ENCODE data around the gene MEAK7.

DNA sequence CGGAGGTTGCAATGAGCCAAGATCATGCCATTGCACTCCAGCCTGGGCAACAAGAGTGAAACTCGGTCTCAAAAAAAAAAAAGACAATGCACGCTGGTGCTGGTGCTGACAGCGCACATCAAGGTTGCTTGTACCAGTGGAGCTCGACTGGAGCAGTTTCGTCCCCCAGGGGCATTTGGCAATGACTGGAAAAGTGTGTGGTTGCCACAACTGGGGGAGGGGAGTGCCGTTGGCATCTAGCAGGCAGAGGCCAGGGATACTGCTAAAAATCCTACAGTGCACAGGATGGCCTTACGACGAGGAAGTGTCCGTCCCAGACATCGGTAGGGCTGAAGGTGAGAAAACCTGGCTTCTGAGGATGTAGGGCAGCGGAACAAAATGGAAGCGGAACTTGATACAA, 2.4 kb downstream of the MEAK7 start:
- TF ChIP-seq, protein P1, sequence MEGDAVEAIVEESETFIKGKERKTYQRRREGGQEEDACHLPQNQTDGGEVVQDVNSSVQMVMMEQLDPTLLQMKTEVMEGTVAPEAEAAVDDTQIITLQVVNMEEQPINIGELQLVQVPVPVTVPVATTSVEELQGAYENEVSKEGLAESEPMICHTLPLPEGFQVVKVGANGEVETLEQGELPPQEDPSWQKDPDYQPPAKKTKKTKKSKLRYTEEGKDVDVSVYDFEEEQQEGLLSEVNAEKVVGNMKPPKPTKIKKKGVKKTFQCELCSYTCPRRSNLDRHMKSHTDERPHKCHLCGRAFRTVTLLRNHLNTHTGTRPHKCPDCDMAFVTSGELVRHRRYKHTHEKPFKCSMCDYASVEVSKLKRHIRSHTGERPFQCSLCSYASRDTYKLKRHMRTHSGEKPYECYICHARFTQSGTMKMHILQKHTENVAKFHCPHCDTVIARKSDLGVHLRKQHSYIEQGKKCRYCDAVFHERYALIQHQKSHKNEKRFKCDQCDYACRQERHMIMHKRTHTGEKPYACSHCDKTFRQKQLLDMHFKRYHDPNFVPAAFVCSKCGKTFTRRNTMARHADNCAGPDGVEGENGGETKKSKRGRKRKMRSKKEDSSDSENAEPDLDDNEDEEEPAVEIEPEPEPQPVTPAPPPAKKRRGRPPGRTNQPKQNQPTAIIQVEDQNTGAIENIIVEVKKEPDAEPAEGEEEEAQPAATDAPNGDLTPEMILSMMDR (IDR thresholded peaks at IDR 0.05) = no peak
- no peak for TF ChIP-seq EP300 (IDR thresholded peaks at IDR 0.05; ENCODE audit: low read depth)

Measured in transverse colon (tissue), 3 donors.